ENCODE data around the gene ATP2A2.

ATP2A2 gene

GRCh38 chr12:110280779-110281548 is at the start of gene ATP2A2:
Gene ATP2A2 (plus strand): TSS chr12:110281247. CDS start chr12:110281790, 543 bp downstream.
- peak; percentile 91 for DNase-seq (ENCODE audit: low read depth)
- TF ChIP-seq CTCF (IDR thresholded peaks at IDR 0.05; ENCODE audit: insufficient read depth, low read depth, low read length, missing control alignments) = no peak
- H3K4me3 ChIP-seq (ENCODE audit: low read length) = peak within 1 kb of the TSS; percentile 97

GRCh38 chr12:110233212-110233903 is 47.7 kb upstream of the ATP2A2 start:
- no peak for TF ChIP-seq CTCF (IDR thresholded peaks at IDR 0.05; ENCODE audit: insufficient read depth, low read depth, low read length, missing control alignments)
- no peak for DNase-seq (ENCODE audit: low read depth)
- H3K4me3 ChIP-seq (ENCODE audit: low read length) = no peak overlapping the region

GRCh38 chr12:110234331-110234751 is 46.7 kb upstream of the ATP2A2 start:
- no peak overlapping the region for H3K4me3 ChIP-seq (ENCODE audit: low read length)
- no peak for DNase-seq (ENCODE audit: low read depth)
- TF ChIP-seq CTCF (IDR thresholded peaks at IDR 0.05; ENCODE audit: insufficient read depth, low read depth, low read length, missing control alignments) = no peak

- TF ChIP-seq CTCF (IDR thresholded peaks at IDR 0.05; ENCODE audit: insufficient read depth, low read depth, low read length, missing control alignments) = no peak
- DNase-seq (ENCODE audit: low read depth) = no peak
- H3K4me3 ChIP-seq (ENCODE audit: low read length) = no peak overlapping the region
These were observed 46.3 kb upstream of the ATP2A2 start for GRCh38 chr12:110234755-110235154.

- H3K4me3 ChIP-seq (ENCODE audit: low read length) = no peak overlapping the region
- no peak for TF ChIP-seq CTCF (IDR thresholded peaks at IDR 0.05; ENCODE audit: insufficient read depth, low read depth, low read length, missing control alignments)
- no peak for DNase-seq (ENCODE audit: low read depth)
These were observed 45.7 kb upstream of the ATP2A2 start for GRCh38 chr12:110235383-110235782.

GRCh38 chr12:110243227-110243626 is 37.8 kb upstream of the ATP2A2 start:
- TF ChIP-seq CTCF (IDR thresholded peaks at IDR 0.05; ENCODE audit: insufficient read depth, low read depth, low read length, missing control alignments) = no peak
- DNase-seq (ENCODE audit: low read depth) = no peak
- no peak overlapping the region for H3K4me3 ChIP-seq (ENCODE audit: low read length)
